MV-4-11 (cell line): Measurements from ENCODE around the gene SPOCD1.

ENCODE experiments used
- DNase-seq: peaks from one replicate; lab custom pipeline; 2025; lab: John Stamatoyannopoulos, UW

SPOCD1 gene

DNA sequence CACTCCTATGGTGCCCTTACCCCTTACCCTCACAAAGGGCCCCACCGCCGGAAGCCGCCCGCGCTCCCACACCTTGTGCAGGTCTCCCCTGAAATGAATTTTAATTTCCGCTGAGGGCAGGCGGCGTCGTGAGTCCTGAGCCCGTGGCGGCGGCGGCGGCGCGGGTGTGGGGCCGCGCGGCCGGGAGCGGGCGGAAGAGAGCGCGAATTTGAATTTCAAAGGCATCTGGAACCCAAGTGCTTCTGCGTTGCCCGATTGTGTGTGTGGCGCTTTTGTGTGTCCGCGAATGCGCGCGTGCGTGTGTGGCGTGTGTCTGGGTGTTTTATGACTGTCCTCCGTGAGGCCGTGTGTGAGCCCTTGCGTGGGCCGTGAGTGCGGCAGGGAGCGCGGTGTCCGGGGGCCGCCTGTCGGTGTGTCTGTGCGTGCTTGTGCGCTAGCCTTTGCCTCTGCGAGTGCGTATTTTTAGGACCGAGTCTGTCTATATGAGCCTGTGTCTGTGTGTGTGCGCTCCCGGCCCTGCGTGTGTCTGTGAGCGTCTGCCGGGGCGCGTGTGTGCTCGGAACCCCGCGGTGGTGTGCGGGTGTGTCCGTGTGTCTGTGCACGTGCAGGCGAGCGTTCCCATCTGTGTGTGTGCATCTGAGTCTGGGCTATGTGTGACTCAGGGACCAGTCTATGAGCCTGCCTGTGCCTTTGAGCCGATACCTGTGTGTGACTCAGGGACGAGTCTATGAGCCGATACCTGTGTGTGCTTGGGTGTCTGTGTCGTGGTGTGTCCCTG lies 43.7 kb downstream of the SPOCD1 start:
- DNase-seq = no peak

DNA sequence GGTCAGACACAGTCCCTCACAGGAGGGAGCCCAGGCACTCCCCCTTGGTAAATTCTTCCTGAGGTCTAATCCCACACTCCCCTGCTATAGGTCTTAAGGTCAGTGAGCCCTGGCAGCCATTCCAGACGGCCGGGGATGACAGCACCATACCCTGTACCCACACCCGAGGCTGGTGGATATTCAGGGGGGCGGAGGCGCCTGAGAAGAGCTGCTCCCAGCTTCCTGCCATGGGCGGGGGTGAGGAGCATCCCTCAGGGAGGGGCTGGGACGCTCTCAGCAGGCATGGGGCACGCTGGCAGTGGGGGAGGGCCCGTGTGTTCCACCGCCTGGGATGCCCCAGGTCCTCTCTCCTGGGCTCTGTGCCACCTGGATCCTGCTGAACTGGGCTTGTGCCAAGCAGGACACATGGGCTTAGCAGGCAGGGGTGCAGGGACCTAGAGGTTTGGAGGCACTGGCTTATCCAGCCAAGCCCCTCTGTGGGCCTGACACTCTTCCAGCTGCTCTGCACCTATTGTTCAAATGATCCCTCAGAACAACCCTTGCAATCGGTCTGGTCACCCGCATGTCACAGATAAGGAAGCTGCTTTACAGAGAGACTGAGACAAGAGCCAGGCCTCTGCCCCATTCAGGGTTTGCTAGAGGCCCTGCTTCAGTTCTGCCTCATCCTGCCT lies 46.0 kb downstream of the SPOCD1 start:
- no peak for DNase-seq

DNA sequence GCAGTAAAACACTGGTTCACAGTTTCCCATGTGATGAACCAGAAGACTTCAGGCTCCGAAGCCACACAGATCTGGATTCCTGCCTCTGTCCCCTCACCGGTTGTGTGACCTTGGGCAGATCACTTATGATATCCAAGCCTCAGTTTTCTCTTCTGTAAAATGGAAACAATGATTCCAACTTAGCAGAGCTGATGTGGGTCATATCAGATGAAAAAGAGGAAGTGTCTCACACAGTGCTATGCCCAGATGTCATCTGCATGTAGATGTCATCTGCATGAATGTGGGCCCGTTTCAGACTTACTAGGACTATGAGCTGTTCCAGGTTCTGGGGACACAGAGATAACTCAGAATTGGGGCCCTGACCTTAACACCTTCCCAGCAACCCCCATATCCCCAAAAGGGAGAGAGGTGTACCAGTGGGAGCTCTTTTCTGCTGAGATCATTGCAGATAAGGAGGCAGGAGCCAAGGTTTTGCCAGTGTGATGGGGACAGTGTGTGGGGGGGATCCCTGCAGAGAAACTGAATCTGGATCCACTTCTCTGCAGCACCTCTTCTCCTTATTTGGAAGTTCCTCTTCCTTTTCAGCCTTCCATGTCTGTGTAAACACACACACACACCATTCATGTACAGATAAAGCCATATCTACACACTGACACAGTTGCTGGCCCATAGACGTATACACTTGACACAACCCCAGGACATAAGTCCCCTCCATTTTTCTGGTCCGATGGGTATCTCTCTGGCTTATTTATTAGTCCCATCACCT lies 46.7 kb downstream of the SPOCD1 start:
- peak; percentile 35 for DNase-seq

DNA sequence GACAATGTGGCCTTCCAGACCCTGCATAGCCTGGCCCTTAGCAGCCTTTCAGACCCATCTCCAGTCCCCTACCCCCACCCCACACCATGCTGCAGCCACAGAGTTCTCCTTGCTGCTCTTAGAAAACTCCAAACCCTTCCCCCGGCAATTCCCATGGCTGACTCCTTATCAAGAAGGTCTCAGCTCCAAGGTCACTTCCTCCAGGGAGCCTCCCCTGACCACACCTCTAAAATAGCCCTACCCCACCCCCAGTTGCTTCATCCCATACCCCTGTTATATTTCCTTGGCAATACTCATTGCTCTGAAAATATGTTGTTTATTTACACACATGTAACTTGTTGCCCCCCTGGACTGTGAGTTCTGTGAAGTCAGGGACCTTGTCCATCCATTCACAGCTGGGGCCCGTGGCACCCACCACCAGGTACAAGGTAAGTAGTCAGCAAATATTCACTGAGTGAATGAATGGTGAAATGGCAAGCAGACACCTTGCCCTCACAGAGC lies 47.4 kb downstream of the SPOCD1 start:
- DNase-seq = no peak

DNA sequence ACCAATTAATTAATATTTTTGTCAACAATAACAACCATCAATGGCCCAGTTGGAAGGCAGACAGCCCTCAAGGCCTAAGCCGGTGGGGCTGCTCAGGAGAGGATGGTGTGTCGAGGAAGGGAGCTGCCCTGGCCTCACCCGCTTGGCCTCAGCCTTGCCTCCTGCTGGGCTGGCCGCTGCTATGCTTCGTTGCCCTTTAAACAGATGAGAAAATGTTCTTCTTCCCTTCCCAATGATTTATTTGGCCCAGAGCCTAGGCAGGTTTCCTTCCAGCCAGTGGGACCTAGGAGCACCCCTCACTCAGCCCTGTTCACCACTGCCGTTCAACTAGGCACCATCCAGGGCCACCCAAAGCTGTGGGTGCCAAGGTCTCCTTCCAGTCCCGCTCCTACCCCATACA lies 48.6 kb downstream of the SPOCD1 start:
- DNase-seq = no peak

DNA sequence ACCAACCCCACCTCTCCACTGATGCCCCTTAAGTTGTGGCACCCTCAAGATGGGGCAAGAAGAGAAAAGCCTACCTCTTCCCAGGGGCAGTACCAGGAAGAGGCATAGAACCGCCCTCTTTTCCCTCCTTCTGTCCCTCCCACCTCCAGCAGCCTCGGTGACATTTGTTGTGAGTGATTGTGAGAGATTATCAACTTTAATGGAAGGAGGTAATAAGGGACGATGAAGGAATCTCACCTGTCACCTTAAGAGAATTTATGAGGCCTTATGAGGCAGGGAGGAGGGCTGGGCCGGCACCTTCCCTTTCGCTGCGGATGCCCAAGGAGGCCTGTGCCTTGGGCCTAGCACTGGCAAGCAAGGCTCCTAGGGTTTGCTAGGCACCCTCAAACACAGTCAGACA lies 50.3 kb downstream of the SPOCD1 start:
- no peak for DNase-seq

DNA sequence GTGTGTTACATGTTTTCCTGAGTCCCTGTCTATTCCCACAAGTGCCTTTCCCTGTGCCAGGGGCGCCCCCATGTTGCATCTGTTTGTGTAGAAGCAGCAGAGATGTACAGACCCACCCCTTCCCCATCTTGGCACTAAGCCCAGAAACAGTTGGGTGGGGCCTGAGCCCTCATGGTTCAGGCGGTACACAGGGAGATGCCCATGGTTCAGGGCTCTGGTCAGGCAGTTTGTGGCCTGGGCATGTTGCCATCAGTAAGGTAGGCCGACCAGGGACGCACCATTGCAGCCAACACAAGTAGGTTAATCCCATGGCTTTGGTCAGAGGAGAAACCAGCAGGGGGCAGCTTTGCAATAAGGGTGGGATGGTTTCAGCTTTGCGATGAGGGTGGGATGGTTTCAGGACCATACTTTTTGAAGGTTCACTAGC lies 50.8 kb downstream of the SPOCD1 start:
- DNase-seq = no peak

DNA sequence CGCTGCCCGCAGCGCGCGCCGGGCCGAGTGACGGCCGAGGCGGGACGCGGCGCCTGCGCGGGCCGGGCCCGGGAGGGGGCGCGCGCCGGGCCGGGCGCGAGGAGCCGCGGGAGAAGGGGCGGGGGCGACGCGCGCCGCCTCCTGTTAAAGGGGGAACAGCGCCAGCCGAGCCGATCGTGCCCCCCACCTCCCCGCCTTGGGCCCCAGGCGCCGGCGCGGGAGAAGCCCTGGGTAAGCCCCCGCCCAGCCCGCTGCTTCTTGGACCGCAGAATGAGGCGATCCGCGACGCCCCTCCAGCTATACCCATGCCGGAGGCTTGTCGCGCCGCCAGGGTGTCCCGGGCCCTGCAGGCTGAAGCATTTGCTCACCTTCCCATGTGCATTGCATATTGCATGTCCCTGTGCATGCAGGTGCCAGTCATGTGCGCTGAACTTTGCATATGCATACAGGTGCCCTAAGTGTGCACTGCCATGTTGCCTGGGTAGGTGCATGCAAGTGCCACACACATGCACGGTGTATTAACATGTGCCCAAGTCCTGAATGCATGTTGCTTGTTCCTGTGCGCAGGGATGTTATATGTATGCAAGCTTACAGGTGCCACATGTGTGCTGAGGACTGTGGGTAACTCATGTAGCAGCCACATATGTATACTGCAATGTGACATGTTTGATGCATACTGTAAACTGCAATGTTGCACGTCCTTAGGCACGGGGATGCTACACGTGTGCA lies 51.3 kb downstream of the SPOCD1 start, which contains the start of gene ADGRB2:
ADGRB2 (minus strand) TSS at position 29 of the 729 bp plus-strand sequence. CDS start 7,119 bp downstream, outside the sequence.
- no peak for DNase-seq

DNA sequence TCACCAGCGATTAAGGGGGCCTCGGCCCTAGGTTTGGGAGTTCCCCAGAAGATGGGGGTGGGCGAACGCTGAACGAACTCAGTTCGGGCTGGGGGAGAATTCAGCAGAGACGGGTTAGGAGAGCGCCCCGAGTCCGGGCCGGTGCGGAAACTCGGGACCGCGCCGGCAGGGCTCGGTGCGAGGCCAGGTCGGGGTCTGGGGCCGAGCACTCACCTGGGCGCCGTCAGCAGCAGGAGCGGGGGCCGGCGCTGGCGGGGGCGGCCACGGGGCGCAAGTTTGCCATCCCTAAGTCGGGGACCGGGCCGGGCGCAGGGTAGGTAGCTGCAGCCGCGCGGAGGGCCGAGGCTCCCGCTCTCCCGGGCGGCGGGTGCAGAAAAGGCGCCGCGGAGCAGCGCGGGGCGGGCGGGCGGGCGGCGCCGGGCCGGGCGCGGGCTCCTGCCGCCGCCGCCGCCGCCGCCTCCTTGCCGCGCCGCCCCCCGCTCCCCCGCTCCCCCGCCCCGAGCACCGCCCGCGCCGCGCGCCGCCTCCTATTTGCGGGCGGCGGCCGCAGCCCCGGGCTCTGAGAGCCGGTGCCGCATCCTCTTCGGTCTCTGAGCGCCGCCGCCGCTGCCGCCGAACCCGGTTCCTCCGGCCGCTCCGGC lies 52.0 kb downstream of the SPOCD1 start:
- DNase-seq = no peak

DNA sequence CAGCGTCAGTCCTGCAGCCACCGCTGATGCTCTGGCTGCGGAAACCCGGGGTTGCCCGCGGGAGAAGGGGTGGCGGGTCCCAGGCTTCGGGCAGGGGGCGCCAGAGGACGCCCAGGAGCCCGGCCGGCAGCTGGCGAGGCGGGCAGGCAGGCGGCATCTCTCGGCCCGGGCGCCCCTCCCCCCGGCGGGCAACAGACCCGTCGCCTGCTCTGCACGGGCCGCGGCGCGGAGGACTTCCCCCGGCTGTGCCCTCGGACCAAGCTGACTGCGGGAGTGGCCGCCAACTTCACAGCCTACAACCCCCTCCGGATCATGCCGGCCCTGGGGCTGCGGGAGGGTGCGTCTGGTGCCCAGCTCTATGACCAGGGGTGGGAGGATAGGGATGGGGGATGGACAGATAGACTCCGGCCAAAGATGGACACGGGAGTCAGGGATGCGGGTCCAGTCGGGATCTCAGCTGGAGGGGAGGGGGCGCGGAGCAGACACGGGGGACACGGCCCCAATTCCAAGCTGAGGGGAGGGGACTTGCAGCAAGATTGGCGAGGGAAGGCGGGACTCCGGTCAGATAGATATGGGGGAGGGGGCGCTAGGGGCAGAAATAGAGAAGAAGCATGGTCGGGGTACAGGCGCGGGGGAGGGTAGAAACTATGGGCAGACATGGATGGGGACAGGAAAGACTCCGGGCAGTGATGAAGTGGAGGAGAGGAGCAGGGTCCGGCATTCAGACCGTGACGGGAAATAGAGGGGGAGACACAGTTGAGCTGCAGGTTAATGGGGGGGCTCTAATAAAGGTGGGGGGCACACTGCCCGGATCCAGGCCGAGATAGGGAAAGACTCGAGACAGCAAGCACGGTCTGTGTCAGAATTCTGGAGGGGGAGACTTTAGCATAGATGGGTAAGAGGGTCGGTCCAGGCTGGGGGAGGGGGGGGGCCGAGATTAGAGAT lies 52.8 kb downstream of the SPOCD1 start:
- peak; percentile 7 for DNase-seq

DNA sequence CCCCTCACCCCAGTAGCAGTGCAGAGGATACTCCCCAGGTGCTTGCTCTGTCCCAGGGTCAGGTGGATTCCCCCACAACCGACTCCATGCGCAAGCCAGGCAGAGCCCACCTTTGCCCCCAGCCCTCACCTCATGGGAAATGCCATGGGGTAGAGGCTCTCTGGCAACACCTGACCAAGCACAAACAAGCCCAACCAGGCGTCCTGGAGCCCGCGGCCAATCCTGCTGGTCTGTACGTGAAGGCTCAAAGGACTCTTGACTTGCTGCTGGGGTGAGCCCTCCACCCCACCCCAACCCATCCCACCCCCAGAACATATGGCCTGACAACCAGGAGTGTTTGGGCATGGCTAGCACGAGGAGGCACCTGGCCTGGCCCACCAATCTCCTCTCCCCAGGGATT lies 53.5 kb downstream of the SPOCD1 start:
- DNase-seq = no peak

DNA sequence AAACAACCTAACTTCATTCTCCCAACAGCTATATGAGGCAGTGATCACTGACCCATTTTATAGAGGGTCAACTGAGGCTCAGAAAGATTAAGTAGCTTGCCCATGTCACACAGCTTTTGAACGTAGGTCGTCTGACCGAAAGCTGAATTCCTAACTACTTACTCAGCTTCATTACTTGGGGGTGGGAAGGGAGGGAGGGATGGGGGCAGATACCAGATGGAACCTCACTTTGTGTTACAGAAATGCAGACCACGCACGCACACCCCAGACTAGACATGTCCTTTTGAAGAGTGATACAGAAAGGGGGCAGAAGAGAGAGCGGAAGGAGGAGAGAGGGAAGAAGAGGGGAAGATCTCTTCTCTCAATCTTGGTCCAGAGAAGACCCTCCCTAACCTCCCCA lies 53.9 kb downstream of the SPOCD1 start:
- DNase-seq = no peak

DNA sequence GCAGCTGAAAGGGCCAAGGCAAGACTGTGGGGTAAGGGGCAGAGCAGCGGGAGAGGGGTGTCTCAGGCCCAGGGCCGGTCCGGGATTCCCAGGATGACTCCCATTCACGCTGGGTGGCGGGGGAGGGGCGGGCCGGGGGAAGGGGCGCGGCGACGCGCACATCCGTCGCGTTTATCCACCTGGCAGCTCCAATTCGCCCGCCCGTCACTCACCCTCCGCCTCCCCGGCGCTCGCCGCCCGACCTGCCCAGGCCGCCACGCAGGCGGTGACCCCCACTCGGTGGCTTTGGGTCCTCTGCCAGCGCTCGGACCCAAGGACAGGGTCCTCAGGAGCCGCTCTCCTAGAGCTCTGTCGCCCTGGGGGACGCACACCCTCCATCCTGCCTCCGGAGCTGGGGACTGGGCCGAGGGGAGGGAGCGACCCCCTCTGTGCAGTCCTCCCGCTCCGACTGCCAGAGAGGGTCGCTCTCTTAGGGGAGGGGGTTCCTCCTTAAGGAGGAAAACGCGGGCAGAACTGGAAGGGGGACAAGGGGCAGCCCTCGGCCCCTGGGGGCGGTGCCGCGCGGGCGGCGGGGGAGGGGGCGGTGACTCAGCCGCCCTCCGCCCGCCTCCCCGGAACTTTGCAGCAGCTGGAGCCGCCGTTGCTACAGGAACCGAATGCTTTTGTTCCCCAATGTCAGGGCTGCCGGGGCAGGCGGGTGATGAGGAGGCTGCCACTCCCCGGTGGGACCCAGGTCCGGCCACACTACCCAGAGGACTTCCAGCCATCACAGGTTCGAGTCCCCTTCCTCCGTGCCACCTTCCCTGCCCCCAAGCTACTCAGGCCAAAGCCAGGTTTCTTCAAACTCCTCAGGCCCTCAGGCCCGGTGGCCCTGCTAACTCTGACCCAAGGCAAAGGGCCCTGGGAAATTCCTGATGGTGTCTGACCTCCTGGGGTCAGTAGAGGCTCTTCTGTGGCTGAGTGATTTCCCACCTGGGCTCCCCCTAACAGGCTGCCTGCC lies 55.1 kb downstream of the SPOCD1 start:
- peak; percentile 36 for DNase-seq

DNA sequence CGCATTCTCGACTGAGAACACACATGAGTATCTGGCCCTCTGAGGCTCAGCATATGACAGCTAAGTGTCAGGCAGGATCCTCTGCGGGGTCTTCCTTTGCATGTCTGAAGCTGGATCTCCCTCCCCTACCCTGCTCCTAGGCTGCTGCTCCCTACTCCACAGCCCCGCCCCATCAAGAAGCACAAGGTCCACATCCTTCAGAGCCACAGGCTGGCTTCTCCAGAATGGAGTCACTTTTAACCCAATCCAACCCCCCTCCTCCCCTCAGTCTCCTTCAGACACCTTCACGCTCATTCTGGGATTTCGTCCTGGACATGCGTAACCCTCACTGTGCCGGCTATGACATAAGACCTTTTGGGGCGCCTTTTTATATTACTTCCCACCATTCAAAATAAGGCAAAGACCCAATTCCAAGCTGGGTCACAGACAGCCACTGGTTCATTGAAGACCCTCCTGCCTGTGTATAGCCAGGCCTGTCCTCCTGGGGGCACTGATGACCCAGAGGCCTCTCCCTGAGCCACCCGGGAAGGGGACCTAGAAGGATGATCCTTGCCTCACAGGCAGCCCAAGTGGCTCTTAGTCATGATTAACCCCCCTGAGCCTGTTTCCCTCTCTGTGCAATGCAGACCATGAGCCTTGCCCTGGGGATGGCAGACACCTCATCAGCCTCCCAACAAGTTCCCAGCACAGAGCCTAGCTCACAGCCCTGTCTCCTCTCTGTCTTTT lies 56.4 kb downstream of the SPOCD1 start:
- no peak for DNase-seq

DNA sequence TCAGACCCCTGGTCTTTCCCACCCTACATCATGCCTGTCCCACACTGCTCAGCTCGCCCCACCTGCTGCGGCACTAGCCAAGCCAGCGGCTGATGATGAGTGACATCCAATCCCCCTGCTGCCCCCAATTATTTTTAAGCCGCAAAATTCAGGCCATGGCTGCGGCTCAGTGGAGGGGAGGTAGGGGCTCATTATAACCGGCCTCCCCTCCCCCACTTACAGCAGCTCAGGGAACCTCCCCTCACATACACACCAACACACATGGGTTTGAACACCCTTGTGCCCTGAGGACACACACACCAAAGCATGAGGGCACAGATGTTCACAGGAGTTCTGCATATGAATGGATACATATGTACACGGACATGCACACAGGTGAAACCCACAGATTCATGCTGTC lies 57.0 kb downstream of the SPOCD1 start:
- no peak for DNase-seq

DNA sequence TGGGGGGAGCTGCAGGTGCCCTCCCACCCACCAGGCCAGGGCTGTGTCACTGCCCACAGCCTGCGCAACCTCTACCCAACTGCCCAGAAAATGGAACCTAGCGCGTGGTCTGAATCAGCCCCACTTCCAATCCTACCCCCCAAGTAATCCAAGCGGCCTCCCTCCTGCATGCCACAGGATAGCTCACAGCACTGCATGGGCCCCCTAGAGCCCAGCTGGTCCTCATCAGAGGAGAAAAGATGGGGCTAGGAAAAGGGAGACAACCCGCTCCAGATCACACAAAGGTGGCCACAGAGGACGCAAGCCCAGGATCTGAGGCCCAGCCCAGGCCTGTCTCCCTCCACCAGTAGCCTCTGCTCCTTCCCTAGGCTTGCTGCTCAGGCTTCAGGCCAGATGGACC lies 57.8 kb downstream of the SPOCD1 start:
- no peak for DNase-seq

DNA sequence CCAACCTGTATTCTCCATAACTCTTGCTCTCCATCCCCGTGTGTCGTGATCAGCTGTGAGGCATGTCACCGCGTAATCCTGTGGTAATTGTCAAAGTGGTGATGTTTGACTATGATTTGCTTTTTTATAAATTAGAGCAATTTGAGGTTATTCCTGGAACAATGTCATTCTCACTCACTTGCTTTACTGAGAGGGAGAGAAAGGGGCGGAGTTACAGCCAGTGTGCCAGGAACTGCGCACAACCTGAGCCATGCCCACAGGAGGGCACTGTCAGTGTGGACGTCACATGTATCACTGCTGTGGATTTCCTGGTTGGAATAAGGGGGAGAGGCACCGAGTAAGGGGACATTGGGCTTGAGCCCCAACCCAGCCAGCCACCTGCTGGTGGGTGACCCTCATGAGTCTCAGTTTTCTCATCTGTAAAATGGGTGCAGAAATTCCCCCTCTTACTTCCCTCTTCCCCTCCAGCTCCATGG lies 58.6 kb downstream of the SPOCD1 start:
- no peak for DNase-seq

DNA sequence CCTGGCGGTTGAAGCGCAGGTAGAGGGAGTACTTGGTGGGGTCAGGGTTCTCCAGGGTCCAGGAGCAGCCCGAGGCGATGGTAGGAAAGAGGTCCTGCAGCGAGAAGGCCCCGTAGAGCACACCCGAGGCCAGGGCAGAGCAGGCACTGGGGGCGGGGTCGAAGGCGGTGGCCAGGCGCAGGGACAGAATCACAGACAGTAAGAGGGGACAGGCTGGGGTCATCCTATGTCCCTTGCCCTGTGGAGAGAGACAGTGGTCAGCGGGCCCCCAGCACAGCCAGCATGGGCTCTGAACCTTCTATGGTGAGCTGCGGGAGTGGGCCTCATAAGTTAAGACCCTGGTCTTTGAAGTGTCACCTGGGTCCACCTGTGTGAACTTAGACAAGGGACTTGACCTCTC lies 59.2 kb downstream of the SPOCD1 start:
- DNase-seq = no peak
